Progenitor cell of endocrine pancreas (in vitro differentiated cells): ENCODE results near the gene CTCFL. TPM values are rescaled to one million over a fixed set of nuclear protein-coding genes. Genes with fewer than 3 reads are reported as not detected.

ENCODE experiments used
- DNase-seq: peaks from one replicate; pipeline ENCODE4 v3.0.0; 2021; ENCODE audit warnings: low spot score; ENCODE audit not compliant: unreplicated experiment
- H3K27ac Mint-ChIP-seq: 2 replicates; pipeline ENCODE4 v1.8.0; 2021; ENCODE audit warnings: mild to moderate bottlenecking, moderate library complexity, mixed read lengths
- H3K27me3 Mint-ChIP-seq: 2 replicates; pipeline ENCODE4 v1.8.0; 2021; ENCODE audit warnings: mixed read lengths
- H3K36me3 Mint-ChIP-seq: 2 replicates; pipeline ENCODE4 v1.8.0; 2022; ENCODE audit warnings: mixed read lengths; ENCODE audit not compliant: insufficient read depth
- H3K4me1 Mint-ChIP-seq: 2 replicates; pipeline ENCODE4 v1.8.0; 2021; ENCODE audit warnings: low read depth, mixed read lengths
- H3K4me3 Mint-ChIP-seq: 2 replicates; pipeline ENCODE4 v1.8.0; 2021; ENCODE audit warnings: low read depth, mild to moderate bottlenecking, moderate library complexity, mixed read lengths
- H3K9me3 Mint-ChIP-seq: 2 replicates; pipeline ENCODE4 v1.8.0; 2021; ENCODE audit warnings: low read depth, mixed read lengths
- CTCF ChIP-seq: fragments of 200-600 bp; sonication (generic); IDR thresholded peaks from one replicate; pipeline ENCODE4 v1.5.0; 2021; ENCODE audit warnings: antibody characterized with exemption, mild to moderate bottlenecking; ENCODE audit not compliant: unreplicated experiment
- total RNA-seq: library from RNA; stranded (reverse); gene quantifications from 2 replicates; pipeline ENCODE4 v1.2.1, GENCODE V29; 2021

The CTCFL gene
- total RNA-seq, 1 donor from 2014 or later: not detected

GRCh38 chr20:57561356-57562279 is 36.7 kb upstream of the CTCFL start:
- H3K9me3 Mint-ChIP-seq: no peaks in the 10 kb centered on the region
- H3K4me1 Mint-ChIP-seq: peaks cover 2% of the 10 kb centered on the region
- H3K27me3 Mint-ChIP-seq: peaks cover 38% of the 10 kb centered on the region
- TF ChIP-seq CTCF: no peak
- DNase-seq: no peak
- H3K27ac Mint-ChIP-seq: no peak overlapping the region
- H3K4me3 Mint-ChIP-seq: no peak overlapping the region
- H3K36me3 Mint-ChIP-seq: no peaks in the 10 kb centered on the region

DNA sequence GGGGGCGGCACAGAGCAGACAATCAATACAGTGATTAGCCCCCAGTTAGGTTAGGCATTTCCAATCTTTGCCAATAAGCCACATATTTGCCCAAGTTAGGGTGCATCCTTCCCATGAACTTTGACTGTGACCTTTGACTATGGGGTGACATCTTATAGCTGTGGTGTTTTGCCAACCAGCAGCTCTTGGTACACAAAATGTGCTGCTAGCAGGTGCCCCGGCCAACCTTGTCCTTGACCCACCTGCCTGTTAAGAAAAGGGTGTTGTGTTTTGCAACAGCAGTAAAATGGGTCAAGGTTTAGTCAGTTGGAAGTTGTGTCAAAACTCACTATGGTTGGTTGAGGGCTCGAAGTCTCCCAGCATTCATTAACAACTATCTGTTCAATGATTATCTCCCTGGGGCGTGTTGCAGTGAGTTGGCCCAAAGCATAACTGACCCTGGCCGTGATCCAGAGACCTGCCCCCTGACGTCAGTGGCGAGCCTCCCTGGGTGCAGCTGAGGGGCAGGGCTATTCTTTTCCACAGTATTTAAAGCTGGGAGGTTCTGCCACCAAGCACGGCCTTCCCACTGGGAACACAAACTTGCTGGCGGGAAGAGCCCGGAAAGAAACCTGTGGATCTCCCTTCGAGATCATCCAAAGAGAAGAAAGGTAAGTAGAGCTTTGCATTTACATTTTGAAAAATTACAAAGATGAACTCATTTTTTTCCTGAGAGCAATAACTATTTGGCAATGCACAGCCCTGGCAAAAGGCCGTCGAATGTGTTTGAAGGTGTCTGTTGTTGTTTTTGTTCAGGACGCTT is 35.8 kb upstream of the CTCFL start, which contains the start of gene PCK1:
TSS of gene PCK1 (plus strand) at position 557 of the 802 bp plus-strand sequence. CDS start 302 bp downstream, outside the sequence.
- no peaks in the 10 kb centered on the region for H3K36me3 Mint-ChIP-seq
- DNase-seq: no peak
- no peak within 1 kb of the TSS for H3K4me3 Mint-ChIP-seq
- H3K27me3 Mint-ChIP-seq: peaks cover 37% of the 10 kb centered on the region
- TF ChIP-seq CTCF: no peak
- no peak within 1 kb of the TSS for H3K27ac Mint-ChIP-seq
- no peaks in the 10 kb centered on the region for H3K9me3 Mint-ChIP-seq
- peaks cover 2% of the 10 kb centered on the region for H3K4me1 Mint-ChIP-seq

DNA sequence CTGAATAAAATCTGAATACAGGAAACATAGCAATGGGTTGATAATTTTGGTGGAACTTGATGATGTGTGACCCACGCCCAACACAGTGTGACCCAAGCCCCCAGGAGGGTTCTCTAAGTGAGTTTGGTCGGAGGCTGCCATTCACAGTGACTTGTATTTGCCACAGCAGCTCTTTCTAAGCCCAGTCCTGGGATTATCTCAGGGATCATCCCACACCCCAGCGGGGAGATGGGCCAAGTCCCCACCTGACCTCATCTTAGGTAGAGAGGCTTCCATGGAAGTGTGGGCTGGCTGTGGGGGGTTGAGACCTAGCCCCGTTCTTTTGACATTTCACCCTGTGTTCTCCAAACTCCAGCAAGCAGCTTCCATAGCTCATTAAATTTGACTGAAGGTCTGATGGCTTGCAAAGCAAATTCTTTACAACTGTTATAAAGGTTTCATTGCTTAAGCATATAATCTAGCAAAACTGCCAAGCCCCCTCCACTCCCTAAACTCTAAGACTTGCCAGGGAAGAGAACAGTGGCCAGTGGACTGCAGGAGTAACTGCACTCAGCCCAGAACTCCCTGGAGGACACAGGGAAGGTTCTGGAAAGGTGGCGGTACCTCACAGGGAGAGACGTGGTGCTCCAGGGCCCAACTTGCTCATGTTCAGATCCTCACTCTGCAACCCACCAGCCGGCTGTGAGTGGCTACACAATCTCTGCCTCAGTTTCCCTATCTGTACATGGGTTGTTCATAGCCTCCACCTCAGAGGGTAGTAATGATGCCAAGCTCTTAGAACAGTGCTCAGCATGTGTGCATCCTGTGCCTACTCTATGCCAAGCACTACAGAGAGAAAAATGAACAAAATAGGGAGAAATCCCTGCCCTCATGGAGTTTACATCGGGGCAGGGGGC is 35.0 kb upstream of the CTCFL start:
- Mint-ChIP-seq H3K36me3 (no peaks in the 10 kb centered on the region), H3K27ac (no peak overlapping the region), H3K4me1 (peaks cover 2% of the 10 kb centered on the region), H3K27me3 (peaks cover 37% of the 10 kb centered on the region), H3K4me3 (no peak overlapping the region), H3K9me3 (no peaks in the 10 kb centered on the region)
- DNase-seq: no peak
- no peak for TF ChIP-seq CTCF

DNA sequence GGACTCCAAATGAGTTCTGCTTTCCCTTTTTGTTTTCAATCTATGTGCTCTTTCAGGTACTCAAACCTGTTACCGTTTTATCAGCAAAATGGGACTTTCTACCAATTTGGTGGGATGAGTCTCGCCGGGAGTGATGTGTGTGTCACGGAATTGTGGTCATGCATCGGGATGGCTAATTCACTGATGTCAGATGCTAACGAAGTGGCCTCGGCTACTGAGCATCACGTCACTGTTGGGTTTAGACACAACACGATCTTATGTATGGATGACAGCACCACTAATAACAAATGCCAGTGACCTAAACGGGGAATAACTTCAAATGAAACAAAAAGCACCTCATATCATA is 34.3 kb upstream of the CTCFL start:
- H3K27me3 Mint-ChIP-seq: peaks cover 39% of the 10 kb centered on the region
- no peaks in the 10 kb centered on the region for H3K9me3 Mint-ChIP-seq
- no peak for TF ChIP-seq CTCF
- H3K36me3 Mint-ChIP-seq: no peaks in the 10 kb centered on the region
- no peak overlapping the region for H3K4me3 Mint-ChIP-seq
- peaks cover 2% of the 10 kb centered on the region for H3K4me1 Mint-ChIP-seq
- no peak for DNase-seq
- H3K27ac Mint-ChIP-seq: no peak overlapping the region
